ENCODE results near the gene C4orf50. TPM values are rescaled to one million over a fixed set of nuclear protein-coding genes. Genes with fewer than 3 reads are reported as not detected.

C4orf50 gene
- total RNA-seq, 1 donor = not detected

- no peak for DNase-seq (ENCODE audit: low read depth)
- TF ChIP-seq, protein P1, sequence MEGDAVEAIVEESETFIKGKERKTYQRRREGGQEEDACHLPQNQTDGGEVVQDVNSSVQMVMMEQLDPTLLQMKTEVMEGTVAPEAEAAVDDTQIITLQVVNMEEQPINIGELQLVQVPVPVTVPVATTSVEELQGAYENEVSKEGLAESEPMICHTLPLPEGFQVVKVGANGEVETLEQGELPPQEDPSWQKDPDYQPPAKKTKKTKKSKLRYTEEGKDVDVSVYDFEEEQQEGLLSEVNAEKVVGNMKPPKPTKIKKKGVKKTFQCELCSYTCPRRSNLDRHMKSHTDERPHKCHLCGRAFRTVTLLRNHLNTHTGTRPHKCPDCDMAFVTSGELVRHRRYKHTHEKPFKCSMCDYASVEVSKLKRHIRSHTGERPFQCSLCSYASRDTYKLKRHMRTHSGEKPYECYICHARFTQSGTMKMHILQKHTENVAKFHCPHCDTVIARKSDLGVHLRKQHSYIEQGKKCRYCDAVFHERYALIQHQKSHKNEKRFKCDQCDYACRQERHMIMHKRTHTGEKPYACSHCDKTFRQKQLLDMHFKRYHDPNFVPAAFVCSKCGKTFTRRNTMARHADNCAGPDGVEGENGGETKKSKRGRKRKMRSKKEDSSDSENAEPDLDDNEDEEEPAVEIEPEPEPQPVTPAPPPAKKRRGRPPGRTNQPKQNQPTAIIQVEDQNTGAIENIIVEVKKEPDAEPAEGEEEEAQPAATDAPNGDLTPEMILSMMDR (IDR thresholded peaks at IDR 0.05; ENCODE audit: insufficient read depth, low read depth, low read length) = no peak
- H3K4me3 ChIP-seq (ENCODE audit: low read depth, low read length) = no peak overlapping the region
Measured at GRCh38 chr4:6027392-6027791, 9.2 kb upstream of the C4orf50 start.

DNA sequence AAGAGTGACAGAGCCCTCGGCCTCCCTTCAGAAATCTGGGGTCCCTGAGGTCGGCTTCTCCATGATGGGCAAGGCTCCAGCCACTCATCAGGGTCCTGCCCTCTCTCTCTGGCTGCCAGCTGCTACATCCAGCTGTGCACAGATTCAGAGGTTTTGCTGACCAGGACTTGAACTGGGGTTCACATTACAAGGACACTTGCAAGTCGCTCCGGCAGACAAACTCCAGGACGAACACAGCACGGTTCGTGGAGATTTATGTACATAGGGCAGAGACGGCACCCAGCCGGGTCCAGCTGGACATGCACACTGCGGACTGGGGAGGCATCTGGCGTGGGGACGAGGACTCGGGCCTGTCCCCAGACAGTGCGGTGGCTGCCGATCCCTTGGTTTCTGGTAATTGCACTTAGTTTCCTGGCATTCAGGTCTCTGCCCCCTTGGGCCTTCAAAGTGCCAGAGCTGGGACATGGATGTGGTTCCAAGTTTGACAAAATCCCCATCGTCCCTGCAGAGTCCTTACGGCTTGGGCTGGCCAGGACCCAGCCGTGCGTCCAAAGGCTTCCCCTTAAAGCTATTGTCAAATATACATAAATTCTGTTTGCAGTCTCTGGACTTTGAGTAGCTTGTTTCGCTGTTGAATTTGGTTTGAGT lies 6.2 kb upstream of the C4orf50 start:
- TF ChIP-seq, protein P1 (IDR thresholded peaks at IDR 0.05; ENCODE audit: insufficient read depth, low read depth, low read length) = no peak
- H3K4me3 ChIP-seq (ENCODE audit: low read depth, low read length) = no peak overlapping the region
- DNase-seq (ENCODE audit: low read depth) = no peak

DNA sequence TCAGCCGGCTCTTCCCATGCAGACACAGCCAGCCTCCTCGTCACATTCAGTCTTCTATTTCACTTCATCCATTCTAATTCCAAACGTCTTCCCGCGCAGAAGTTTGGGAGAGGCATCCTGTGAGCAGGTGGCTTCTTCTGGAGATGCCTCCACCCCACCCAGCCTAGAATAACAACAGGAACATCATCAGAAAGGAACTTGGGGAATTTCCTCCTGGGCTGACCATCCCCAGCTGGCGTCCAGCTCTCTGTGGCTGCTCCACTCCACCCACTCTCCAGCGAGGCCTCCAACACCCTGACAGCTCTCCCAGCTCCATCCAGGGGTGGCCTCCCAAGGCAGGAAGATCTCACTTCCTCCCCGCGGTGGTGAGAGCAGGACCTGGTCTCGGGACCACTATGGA lies 5.5 kb upstream of the C4orf50 start:
- DNase-seq (ENCODE audit: low read depth) = no peak
- TF ChIP-seq, protein P1 (IDR thresholded peaks at IDR 0.05; ENCODE audit: insufficient read depth, low read depth, low read length) = no peak
- H3K4me3 ChIP-seq (ENCODE audit: low read depth, low read length) = no peak overlapping the region

GRCh38 chr4:6022607-6023288 lies 4.5 kb upstream of the C4orf50 start:
- H3K4me3 ChIP-seq (ENCODE audit: low read depth, low read length) = no peak overlapping the region
- TF ChIP-seq, protein P1 (IDR thresholded peaks at IDR 0.05; ENCODE audit: insufficient read depth, low read depth, low read length) = no peak
- no peak for DNase-seq (ENCODE audit: low read depth)

DNA sequence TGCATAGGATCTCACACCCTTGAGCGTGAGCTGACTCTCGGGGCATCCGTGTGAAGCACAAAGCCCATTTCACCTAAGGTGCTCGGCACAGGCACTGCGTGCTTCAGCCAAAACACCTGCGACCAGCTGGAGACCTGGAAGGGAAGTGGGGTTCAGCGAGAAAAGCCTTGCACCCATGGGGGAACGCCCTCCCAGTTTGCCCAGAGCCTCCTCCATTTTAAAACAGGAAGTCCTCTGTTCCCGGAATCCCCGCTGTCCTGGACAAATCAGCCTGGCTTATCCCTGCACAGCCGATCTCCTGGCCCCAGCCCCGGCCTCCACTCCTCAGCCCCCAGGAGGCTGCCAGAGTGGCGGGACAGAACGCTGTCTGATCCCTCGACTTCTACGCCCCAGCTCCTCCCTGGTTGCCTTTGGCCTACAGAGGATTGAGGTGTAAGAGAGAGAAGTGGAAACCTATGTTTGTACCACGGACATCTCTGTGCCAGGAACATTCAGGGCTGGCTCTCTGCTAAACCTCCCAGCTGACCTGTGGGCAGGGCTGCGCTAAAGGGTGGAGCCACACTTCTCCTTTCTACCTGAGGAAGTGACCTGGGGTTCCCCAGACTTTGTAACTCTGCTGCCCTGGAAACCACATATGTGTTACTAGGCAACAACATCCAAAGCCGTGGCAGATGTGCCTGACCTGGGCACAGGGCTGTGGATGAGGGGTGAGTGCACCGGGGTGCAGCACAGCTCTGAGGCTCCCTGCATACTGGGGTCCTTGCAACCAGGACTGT lies 3.8 kb upstream of the C4orf50 start:
- TF ChIP-seq, protein P1 (IDR thresholded peaks at IDR 0.05; ENCODE audit: insufficient read depth, low read depth, low read length) = no peak
- DNase-seq (ENCODE audit: low read depth) = no peak
- H3K4me3 ChIP-seq (ENCODE audit: low read depth, low read length) = no peak overlapping the region

DNA sequence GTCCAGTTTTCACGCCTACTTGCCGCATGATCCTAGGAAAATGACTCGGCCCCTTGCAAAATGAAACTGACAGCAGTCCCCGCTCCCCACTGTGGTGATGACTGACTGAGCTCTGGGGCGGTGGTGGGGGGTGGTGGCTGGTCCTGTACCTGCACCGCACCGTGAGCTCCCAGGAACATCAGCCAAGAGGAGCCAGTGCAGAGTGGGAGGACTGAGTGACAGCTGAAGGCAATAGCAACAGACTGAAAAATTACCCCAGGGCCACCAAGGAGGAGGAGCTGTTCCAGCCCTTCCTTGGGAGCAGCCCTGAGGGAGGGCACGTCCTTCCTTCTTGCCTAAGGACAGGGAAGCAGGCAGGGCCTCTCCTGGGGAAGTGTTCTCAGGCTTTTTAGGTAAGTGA lies 2.4 kb upstream of the C4orf50 start:
- no peak overlapping the region for H3K4me3 ChIP-seq (ENCODE audit: low read depth, low read length)
- TF ChIP-seq, protein P1 (IDR thresholded peaks at IDR 0.05; ENCODE audit: insufficient read depth, low read depth, low read length) = no peak
- no peak for DNase-seq (ENCODE audit: low read depth)
